ENCODE data around the gene SYNC.

Gene SYNC

GRCh38 chr1:32659581-32659980 lies 43.0 kb downstream of the SYNC start:
- DNase-seq (ENCODE audit: low spot score): no peak
- no peak for TF ChIP-seq CTCF (IDR thresholded peaks at IDR 0.05; ENCODE audit: borderline replicate concordance, control extremely low read depth, extremely low read depth, insufficient read depth, missing control alignments)
- in situ Hi-C loops (cut with MboI; ENCODE audit: low sequenced_read_pairs, unreplicated experiment): no loop called here

DNA sequence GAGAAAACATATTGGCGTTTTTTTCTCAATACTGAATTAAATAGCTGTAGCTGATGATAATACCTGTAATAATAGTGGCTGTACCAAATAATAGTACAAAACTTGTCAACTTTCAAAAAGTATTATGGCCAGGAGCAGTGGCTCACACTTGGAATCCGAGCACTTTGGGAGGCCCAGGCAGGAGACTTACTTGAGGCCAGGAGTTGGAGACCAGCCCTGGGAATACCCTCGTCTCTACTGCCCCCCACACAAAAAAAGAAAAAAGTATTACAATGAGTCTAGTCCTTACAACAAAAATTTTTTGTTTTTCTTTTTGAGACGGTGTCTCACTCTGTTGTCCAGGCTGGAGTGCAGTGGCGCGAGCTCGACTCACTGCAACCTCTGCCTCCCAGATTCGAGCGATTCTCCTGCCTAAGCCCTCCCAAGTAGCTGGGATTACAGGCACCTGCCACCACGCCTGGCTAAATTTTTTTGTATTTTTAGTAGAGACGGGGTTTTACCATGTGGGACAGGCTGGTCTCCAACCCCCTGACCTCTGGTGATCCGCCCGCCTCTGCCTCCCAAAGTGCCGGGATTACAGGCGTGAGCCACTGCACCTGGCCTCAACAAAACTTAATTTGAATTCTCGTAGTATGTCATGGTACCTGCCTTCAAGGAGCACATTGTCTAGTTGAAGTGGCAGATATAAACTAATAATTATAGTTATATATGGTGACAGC lies 50.2 kb downstream of the SYNC start:
- in situ Hi-C loops (cut with MboI; ENCODE audit: low sequenced_read_pairs, unreplicated experiment): no loop called here
- DNase-seq (ENCODE audit: low spot score): no peak
- no peak for TF ChIP-seq CTCF (IDR thresholded peaks at IDR 0.05; ENCODE audit: borderline replicate concordance, control extremely low read depth, extremely low read depth, insufficient read depth, missing control alignments)

DNA sequence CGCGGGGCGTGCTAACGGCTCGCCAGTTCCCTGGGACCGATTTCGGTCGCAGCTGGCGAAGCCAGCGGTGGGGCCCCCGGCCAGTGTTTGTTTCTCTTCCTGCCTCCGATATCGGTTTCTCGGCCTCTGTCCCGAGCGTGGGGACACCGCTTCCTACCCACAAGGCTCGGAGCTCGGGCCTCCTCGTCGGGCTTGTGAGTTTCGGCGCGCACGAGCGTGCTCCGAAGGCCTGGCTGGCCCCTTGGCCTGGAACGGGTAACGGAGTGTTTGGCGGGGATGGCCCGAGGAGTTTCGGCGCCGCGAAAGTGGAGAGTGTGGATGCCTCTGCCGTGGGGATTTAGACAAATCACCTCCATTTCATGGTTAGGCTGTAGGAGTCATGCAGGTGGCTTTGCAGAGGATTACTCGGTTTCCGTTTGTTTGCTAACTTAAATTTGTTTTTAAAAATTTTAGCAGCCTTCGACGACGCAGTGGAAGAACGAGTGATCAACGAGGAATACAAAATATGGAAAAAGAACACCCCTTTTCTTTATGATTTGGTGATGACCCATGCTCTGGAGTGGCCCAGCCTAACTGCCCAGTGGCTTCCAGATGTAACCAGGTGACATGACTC lies 51.0 kb downstream of the SYNC start:
- DNase-seq (ENCODE audit: low spot score): peak; percentile 73
- no peak for TF ChIP-seq CTCF (IDR thresholded peaks at IDR 0.05; ENCODE audit: borderline replicate concordance, control extremely low read depth, extremely low read depth, insufficient read depth, missing control alignments)
- in situ Hi-C loops (cut with MboI; ENCODE audit: low sequenced_read_pairs, unreplicated experiment): no loop called here

DNA sequence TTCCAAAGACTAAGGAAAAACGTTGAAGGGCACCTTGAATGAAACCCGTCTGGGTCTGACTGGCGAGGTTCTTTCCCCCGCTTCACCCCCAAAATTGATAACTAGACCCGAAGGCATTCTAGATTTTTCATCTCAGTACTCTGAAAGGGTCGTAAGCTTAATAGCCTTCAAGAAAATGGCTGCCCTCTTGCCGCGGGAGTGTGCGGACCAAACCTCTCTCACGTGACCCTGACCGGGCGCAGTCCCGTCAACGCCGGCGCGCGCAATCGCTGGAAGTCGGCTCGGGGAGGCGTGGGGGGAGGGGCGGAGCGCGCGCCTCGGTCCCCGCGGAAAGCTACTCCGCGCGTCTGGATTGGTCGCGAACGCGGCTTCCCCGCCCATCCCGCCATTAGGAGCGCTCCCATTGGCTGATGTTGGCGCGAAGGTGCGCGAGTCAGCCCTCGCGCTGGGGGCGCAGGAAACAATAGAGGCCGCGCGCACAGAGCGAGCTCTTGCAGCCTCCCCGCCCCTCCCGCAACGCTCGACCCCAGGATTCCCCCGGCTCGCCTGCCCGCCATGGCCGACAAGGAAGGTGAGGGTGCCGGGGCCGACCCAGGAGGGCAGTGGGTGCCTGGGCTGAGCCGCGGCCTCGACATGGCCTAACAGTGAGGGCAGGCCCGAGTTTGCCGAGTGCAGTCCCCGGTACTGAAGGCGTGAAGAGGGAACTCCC lies 51.7 kb downstream of the SYNC start, which contains the start of gene RBBP4:
Gene RBBP4 (plus strand): TSS at position 457 of the 709 bp plus-strand sequence. CDS start 99 bp downstream, at position 556.
- no peak for TF ChIP-seq CTCF (IDR thresholded peaks at IDR 0.05; ENCODE audit: borderline replicate concordance, control extremely low read depth, extremely low read depth, insufficient read depth, missing control alignments)
- DNase-seq (ENCODE audit: low spot score): peak; percentile 98
- in situ Hi-C loops (cut with MboI; ENCODE audit: low sequenced_read_pairs, unreplicated experiment): no loop called here

DNA sequence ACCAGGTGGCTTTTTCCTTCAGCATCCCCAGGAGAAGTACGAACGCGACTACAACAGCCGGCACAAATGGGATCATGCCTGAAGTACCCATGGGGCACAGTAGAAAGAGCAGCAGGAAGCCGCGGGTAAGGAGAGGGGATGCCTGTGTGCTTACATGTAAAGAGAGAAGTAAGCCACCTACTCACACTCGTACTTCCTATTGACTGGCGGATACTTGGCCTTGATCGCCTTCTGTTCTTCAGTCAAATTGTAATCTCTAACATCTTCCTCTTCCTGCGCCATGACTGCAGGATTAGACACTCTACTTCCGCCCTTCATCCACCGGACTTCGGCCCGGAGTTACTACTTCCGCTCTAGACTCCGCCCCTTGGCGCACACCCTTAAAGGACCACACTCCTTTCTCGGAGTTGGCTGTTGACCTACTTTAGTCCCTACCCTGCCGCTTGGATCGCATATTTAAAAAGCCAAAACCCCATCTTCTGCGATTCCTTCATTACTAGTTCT lies 52.3 kb downstream of the SYNC start, which contains the start of gene ZBTB8OS:
Gene ZBTB8OS (minus strand): TSS at position 303 of the 504 bp plus-strand sequence. CDS start 21 bp downstream, at position 282.
- in situ Hi-C loops (cut with MboI; ENCODE audit: low sequenced_read_pairs, unreplicated experiment): no loop called here
- DNase-seq (ENCODE audit: low spot score): peak; percentile 87
- TF ChIP-seq CTCF (IDR thresholded peaks at IDR 0.05; ENCODE audit: borderline replicate concordance, control extremely low read depth, extremely low read depth, insufficient read depth, missing control alignments): no peak

Measured in GM13976 (cell line).